ENCODE results near the gene LSM4.

LSM4 gene

DNA sequence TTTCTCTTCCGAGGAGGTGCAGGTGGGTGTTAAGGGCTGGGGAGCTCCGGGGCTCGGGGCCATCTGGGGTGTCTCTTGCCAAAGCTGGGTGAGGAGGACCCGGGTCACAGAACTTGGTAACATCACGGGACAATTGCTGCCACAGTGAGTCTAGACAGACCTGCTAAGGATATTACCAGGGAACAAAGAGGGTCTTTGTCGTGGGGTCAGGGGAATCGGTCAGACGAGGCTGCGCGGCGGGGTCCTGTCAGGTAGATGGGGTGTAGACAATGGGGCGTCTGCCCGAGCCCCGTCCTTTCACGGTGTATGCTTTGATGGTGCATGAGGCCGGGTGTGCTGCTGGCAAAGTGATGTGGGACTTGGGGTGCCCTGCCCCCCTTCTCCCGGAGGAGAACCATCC, 25.3 kb upstream of the LSM4 start:
- Histone ChIP-seq H3K79me2 (no peaks in the 10 kb centered on the region), H3K27me3 (ENCODE audit: control insufficient read depth, insufficient read depth, low read length) (no peaks in the 10 kb centered on the region), H3K9ac (no peak overlapping the region), H3K36me3 (ENCODE audit: control insufficient read depth, insufficient read depth, low read length) (no peaks in the 10 kb centered on the region), H2AFZ (no peak overlapping the region), H3K4me1 (no peaks in the 10 kb centered on the region), H3K9me3 (ENCODE audit: control insufficient read depth, low read length) (no peaks in the 10 kb centered on the region), H3K4me2 (ENCODE audit: low read length) (no peak overlapping the region), H3K27ac (no peak overlapping the region), H3K4me3 (ENCODE audit: low read depth, low read length) (no peak overlapping the region)
- TF ChIP-seq, protein P1, sequence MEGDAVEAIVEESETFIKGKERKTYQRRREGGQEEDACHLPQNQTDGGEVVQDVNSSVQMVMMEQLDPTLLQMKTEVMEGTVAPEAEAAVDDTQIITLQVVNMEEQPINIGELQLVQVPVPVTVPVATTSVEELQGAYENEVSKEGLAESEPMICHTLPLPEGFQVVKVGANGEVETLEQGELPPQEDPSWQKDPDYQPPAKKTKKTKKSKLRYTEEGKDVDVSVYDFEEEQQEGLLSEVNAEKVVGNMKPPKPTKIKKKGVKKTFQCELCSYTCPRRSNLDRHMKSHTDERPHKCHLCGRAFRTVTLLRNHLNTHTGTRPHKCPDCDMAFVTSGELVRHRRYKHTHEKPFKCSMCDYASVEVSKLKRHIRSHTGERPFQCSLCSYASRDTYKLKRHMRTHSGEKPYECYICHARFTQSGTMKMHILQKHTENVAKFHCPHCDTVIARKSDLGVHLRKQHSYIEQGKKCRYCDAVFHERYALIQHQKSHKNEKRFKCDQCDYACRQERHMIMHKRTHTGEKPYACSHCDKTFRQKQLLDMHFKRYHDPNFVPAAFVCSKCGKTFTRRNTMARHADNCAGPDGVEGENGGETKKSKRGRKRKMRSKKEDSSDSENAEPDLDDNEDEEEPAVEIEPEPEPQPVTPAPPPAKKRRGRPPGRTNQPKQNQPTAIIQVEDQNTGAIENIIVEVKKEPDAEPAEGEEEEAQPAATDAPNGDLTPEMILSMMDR (IDR thresholded peaks at IDR 0.05) = no peak

DNA sequence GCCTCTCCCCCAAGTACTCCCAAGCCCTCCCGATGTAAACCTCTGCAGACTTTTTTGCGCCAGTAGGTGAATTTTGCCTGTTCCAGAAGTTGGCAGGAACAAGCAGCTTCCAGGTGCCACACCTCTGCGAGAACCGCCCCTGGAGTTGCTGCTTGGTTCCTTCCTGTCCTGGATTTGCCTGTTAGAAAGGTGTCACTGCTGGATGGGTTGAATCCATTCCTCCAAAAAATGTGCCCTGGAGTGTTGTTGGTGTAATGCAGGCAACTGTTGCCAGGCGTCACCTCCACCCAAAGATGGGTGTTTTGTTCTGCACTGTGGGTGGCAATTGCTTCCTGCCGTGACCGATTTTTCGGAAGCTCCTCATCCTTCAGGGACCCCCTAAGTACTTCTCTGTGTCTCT, 23.2 kb upstream of the LSM4 start:
- peaks cover 5% of the 10 kb centered on the region for H3K4me1 ChIP-seq
- H3K27ac ChIP-seq = no peak overlapping the region
- no peak overlapping the region for H3K4me3 ChIP-seq (ENCODE audit: low read depth, low read length)
- no peak overlapping the region for H3K4me2 ChIP-seq (ENCODE audit: low read length)
- H3K27me3 ChIP-seq (ENCODE audit: control insufficient read depth, insufficient read depth, low read length) = no peaks in the 10 kb centered on the region
- no peaks in the 10 kb centered on the region for H3K36me3 ChIP-seq (ENCODE audit: control insufficient read depth, insufficient read depth, low read length)
- H3K9ac ChIP-seq = no peak overlapping the region
- TF ChIP-seq, protein P1 (IDR thresholded peaks at IDR 0.05) = no peak
- no peaks in the 10 kb centered on the region for H3K9me3 ChIP-seq (ENCODE audit: control insufficient read depth, low read length)
- H3K79me2 ChIP-seq = no peaks in the 10 kb centered on the region
- H2AFZ ChIP-seq = no peak overlapping the region

DNA sequence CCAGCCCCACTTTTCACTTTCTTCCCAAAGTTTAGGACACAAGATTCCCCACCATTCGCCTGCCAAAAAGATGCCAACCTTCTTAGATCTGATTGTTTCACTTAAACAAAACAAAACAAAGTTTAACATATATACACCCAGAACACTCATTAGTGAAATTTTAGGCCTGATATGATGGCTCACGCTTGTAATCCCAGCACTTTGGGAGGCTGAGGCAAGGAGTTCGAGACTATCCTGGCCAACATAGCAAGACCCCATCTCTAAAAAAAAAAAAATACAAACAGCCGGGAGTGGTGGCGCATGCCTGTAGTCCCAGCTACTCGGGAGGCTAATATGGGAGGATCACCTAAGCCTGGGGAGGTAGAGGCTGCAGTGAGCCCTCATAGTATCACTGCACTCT, 22.4 kb upstream of the LSM4 start:
- Histone ChIP-seq H3K79me2 (no peaks in the 10 kb centered on the region), H3K4me1 (peaks cover 5% of the 10 kb centered on the region), H3K9me3 (ENCODE audit: control insufficient read depth, low read length) (no peaks in the 10 kb centered on the region), H3K27me3 (ENCODE audit: control insufficient read depth, insufficient read depth, low read length) (no peaks in the 10 kb centered on the region), H3K9ac (no peak overlapping the region), H3K36me3 (ENCODE audit: control insufficient read depth, insufficient read depth, low read length) (no peaks in the 10 kb centered on the region), H3K27ac (no peak overlapping the region), H3K4me2 (ENCODE audit: low read length) (no peak overlapping the region), H3K4me3 (ENCODE audit: low read depth, low read length) (no peak overlapping the region), H2AFZ (no peak overlapping the region)
- TF ChIP-seq, protein P1 (IDR thresholded peaks at IDR 0.05) = no peak

DNA sequence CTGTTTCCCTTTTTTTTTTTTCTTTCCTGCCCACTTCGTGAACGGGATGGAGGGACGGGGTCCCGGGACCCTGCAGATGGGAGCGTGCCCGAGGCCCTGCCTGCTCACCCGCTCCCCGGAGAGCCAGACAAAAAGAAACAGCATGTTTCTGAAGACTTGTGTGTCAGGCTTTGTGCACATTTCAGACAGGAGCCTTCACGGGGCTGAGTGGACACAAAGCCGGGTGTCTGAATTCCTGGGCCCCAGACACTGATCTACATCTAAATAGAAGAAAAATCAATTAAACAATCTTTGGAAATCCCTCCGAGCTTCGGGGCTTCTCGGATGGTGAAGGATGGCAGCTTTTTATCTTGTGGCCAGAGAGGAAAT, 21.7 kb upstream of the LSM4 start:
- Histone ChIP-seq H3K9ac (no peak overlapping the region), H3K4me1 (peaks cover 11% of the 10 kb centered on the region), H3K36me3 (ENCODE audit: control insufficient read depth, insufficient read depth, low read length) (no peaks in the 10 kb centered on the region), H3K79me2 (no peaks in the 10 kb centered on the region), H3K27me3 (ENCODE audit: control insufficient read depth, insufficient read depth, low read length) (no peaks in the 10 kb centered on the region), H3K4me3 (ENCODE audit: low read depth, low read length) (no peak overlapping the region), H3K27ac (no peak overlapping the region), H2AFZ (no peak overlapping the region), H3K4me2 (ENCODE audit: low read length) (no peak overlapping the region), H3K9me3 (ENCODE audit: control insufficient read depth, low read length) (no peaks in the 10 kb centered on the region)
- TF ChIP-seq, protein P1 (IDR thresholded peaks at IDR 0.05) = no peak

DNA sequence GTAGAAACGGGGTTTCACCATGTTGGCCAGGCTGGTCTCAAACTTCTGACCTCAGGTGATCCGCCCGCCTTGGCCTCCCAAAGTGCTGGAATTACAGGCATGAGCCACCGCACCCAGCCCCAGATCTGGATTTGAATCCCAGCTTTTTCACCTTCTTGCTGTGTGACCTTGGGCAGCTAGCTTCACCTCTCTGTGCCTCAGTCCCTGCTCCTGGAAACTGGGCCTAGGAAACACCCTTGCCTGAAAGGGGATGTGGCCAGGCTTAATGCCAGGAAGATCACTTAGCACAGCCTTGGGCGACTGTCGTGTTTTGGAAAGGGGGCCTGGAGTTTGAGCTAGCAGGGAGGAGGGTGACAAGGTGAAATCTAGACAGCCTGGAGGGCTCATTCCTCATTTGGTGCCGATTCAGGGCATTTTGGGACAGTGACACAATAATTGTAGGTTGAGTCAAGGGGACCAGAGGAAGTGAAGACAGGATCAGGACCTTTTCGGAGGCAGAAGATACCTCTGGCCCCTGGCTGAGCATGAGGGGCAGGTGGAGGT, 19.3 kb upstream of the LSM4 start:
- Histone ChIP-seq H3K79me2 (no peaks in the 10 kb centered on the region), H3K4me1 (peaks cover 11% of the 10 kb centered on the region), H2AFZ (no peak overlapping the region), H3K9ac (no peak overlapping the region), H3K4me2 (ENCODE audit: low read length) (no peak overlapping the region), H3K36me3 (ENCODE audit: control insufficient read depth, insufficient read depth, low read length) (no peaks in the 10 kb centered on the region), H3K27me3 (ENCODE audit: control insufficient read depth, insufficient read depth, low read length) (no peaks in the 10 kb centered on the region), H3K9me3 (ENCODE audit: control insufficient read depth, low read length) (no peaks in the 10 kb centered on the region), H3K27ac (no peak overlapping the region), H3K4me3 (ENCODE audit: low read depth, low read length) (no peak overlapping the region)
- TF ChIP-seq, protein P1 (IDR thresholded peaks at IDR 0.05) = no peak
